OCI-LY3 (cell line): Measurements from ENCODE around the gene TCTN3.
"Not testable (repeated sequence)": the region's sequence is repeated elsewhere in the genome, so short reads cannot be mapped to it uniquely, and the experiment has no call there.

Experiments used
- H2AFZ ChIP-seq: fragments of 200-600, 300-600 bp; shearing (Covaris generic); 2 replicates; pipeline ENCODE4 v1.6.0; 2014; ENCODE audit warnings: antibody characterized with exemption, low read depth, low read length
- H3K27ac ChIP-seq: fragments of 200-600, 300-600 bp; sonication (generic); 2 replicates; pipeline ENCODE4 v1.5.1; 2014; ENCODE audit warnings: mild to moderate bottlenecking, low read length, moderate library complexity, mixed read lengths
- H3K27me3 ChIP-seq: fragments of 200-600, 300-600 bp; sonication (generic); 2 replicates; pipeline ENCODE4 v1.6.1; 2014; ENCODE audit warnings: low read depth, low read length, mixed read lengths
- H3K36me3 ChIP-seq: fragments of 200-600, 300-600 bp; sonication (generic); replicated peaks from 2 replicates; pipeline ENCODE3; 2014; ENCODE audit warnings: low read depth, low read length, mixed read lengths
- H3K4me1 ChIP-seq: fragments of 300-600, 200-600 bp; sonication (generic); 2 replicates; pipeline ENCODE4 v1.6.1; 2014; ENCODE audit warnings: low read length, mixed read lengths
- H3K4me2 ChIP-seq: fragments of 200-600, 300-600 bp; sonication (generic); 2 replicates; pipeline ENCODE4 v1.6.1; 2014; ENCODE audit warnings: low read length, mixed read lengths
- H3K4me3 ChIP-seq: fragments of 300-600, 200-600 bp; sonication (generic); 2 replicates; pipeline ENCODE4 v1.5.1; 2014; ENCODE audit warnings: antibody characterized with exemption, mild to moderate bottlenecking, low read length, moderate library complexity
- H3K79me2 ChIP-seq: fragments of 300-600, 200-600 bp; shearing (Covaris generic); 2 replicates; pipeline ENCODE4 v1.6.1; 2014; ENCODE audit warnings: mild to moderate bottlenecking, low read length, mixed read lengths
- H3K9ac ChIP-seq: fragments of 300-600, 200-600 bp; shearing (Covaris generic); 2 replicates; pipeline ENCODE4 v1.6.0; 2014; ENCODE audit warnings: mild to moderate bottlenecking, low read length, moderate library complexity
- H3K9me3 ChIP-seq: fragments of 200-600, 300-600 bp; shearing (Covaris generic); 2 replicates; pipeline ENCODE4 v1.6.1; 2014; ENCODE audit warnings: low read length, mixed read lengths; ENCODE audit not compliant: insufficient read depth
- H4K20me1 ChIP-seq: fragments of 200-600, 300-600 bp; sonication (generic); 2 replicates; pipeline ENCODE4 v1.6.1; 2016; ENCODE audit warnings: low read length, mixed read lengths; ENCODE audit not compliant: insufficient read depth
- EZH2phosphoT487 ChIP-seq: fragments of 200-600 bp; shearing (Covaris generic); IDR thresholded peaks from 2 replicates; pipeline ENCODE4 v1.6.1; 2018; ENCODE audit warnings: antibody characterized with exemption, mixed run types, low read depth
- TF ChIP-seq, protein P1 (sequence below): fragments of 200-600, 300-600 bp; sonication (generic); IDR thresholded peaks from 2 replicates; pipeline ENCODE4 v1.5.1; 2014; ENCODE audit warnings: antibody characterized with exemption, low read length, low read depth

TCTN3 gene

DNA sequence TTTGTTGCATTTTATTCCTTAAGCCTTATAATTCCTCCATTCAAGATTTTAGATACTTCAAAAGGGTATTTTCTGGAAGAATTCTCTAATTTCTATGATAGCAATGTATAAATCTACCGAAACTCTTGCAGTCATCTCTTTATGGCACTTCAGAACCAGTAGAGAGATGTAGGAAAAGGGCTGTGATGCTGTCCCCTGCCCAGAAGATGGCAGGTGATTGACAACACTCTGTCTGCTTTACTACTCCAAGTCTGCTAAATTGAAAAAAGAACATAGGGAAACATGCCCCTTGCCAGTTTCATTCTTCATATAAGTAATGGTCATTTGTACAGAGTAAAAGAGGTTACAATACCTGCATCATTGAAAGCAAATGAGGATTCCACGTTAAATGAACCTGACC, 5.1 kb downstream of the TCTN3 start:
- TF ChIP-seq, protein P1, sequence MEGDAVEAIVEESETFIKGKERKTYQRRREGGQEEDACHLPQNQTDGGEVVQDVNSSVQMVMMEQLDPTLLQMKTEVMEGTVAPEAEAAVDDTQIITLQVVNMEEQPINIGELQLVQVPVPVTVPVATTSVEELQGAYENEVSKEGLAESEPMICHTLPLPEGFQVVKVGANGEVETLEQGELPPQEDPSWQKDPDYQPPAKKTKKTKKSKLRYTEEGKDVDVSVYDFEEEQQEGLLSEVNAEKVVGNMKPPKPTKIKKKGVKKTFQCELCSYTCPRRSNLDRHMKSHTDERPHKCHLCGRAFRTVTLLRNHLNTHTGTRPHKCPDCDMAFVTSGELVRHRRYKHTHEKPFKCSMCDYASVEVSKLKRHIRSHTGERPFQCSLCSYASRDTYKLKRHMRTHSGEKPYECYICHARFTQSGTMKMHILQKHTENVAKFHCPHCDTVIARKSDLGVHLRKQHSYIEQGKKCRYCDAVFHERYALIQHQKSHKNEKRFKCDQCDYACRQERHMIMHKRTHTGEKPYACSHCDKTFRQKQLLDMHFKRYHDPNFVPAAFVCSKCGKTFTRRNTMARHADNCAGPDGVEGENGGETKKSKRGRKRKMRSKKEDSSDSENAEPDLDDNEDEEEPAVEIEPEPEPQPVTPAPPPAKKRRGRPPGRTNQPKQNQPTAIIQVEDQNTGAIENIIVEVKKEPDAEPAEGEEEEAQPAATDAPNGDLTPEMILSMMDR: peak; percentile 24
- TF ChIP-seq EZH2phosphoT487: no peak
- peaks cover 10% of the 10 kb centered on the region for H3K4me1 ChIP-seq
- H3K4me2 ChIP-seq: no peak overlapping the region
- no peaks in the 10 kb centered on the region for H3K9me3 ChIP-seq
- H3K4me3 ChIP-seq: no peak overlapping the region
- no peaks in the 10 kb centered on the region for H4K20me1 ChIP-seq
- peaks cover 25% of the 10 kb centered on the region for H3K36me3 ChIP-seq
- H3K27me3 ChIP-seq: no peaks in the 10 kb centered on the region
- H2AFZ ChIP-seq: no peak overlapping the region
- H3K79me2 ChIP-seq: peaks cover 29% of the 10 kb centered on the region
- no peak overlapping the region for H3K27ac ChIP-seq
- no peak overlapping the region for H3K9ac ChIP-seq

DNA sequence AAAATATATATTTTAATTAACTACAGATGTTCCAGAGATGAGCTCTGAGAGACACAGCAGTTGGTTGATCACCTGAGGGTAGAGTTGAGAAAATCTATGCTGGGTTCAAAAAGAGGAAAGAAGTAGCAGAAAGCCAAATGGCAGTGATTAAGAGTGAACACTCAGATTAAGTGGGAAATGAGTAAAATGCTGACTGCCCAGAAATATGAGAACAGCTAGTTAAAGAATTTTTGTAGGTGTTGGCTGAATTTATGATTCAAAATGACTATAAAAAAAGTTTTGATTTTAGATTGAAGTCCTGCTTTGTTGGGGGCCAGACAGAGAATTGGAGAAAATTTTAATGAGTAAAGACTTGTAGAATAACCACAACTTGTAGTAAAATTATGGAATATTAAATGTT, 9.8 kb downstream of the TCTN3 start:
- Histone ChIP-seq H3K27ac (no peak overlapping the region), H3K9ac (no peak overlapping the region), H3K4me3 (no peak overlapping the region), H3K4me2 (no peak overlapping the region), H3K27me3 (no peaks in the 10 kb centered on the region), H2AFZ (no peak overlapping the region), H3K4me1 (no peaks in the 10 kb centered on the region), H4K20me1 (no peaks in the 10 kb centered on the region), H3K36me3 (peaks cover 34% of the 10 kb centered on the region), H3K9me3 (no peaks in the 10 kb centered on the region), H3K79me2 (no peaks in the 10 kb centered on the region)
- TF ChIP-seq, protein P1: no peak
- TF ChIP-seq EZH2phosphoT487: no peak

DNA sequence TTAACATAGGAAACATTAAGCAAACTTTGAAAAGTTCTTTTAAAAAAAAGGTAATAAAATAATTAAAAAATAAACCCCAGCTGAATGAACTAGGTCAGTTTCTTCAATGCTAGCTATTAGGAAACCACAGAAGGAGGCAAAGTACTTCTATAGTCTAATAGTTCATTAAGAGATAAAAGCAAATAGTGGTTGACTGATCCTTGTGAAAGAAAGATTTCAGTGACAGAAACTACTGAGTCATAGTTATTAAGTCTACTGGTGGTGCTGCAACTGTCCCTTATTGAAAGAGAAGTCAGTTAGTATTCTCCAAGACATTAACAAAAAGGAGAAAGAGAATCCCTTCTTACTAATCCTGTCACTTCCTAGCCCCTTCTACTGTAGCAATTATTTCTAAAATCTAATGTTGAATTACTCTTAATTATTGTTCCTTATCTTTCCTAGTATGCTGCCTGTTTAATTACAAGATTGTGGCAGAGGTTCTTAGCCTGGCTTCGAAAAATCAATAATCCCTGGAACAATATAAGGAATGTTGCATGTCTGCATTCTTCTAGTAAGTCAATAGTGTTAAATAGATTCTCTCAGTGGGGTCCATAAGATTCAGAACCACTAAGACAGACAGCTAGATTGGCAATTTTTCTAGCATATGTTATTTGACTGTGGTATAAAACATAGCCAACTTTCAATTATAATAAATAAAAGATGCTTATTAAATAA, 18.2 kb downstream of the TCTN3 start:
- H3K79me2 ChIP-seq: no peaks in the 10 kb centered on the region
- H3K9ac ChIP-seq: no peak overlapping the region
- H4K20me1 ChIP-seq: no peaks in the 10 kb centered on the region
- H3K27ac ChIP-seq: no peak overlapping the region
- H3K9me3 ChIP-seq: no peaks in the 10 kb centered on the region
- H3K4me2 ChIP-seq: no peak overlapping the region
- H3K36me3 ChIP-seq: peaks cover 10% of the 10 kb centered on the region
- no peak overlapping the region for H3K4me3 ChIP-seq
- H3K27me3 ChIP-seq: no peaks in the 10 kb centered on the region
- H3K4me1 ChIP-seq: no peaks in the 10 kb centered on the region
- H2AFZ ChIP-seq: no peak overlapping the region
- TF ChIP-seq EZH2phosphoT487: no peak
- TF ChIP-seq, protein P1: no peak

- no peak overlapping the region for H3K9ac ChIP-seq
- H3K27ac ChIP-seq: no peak overlapping the region
- H2AFZ ChIP-seq: no peak overlapping the region
- no peaks in the 10 kb centered on the region for H3K4me1 ChIP-seq
- H3K36me3 ChIP-seq: peaks cover 3% of the 10 kb centered on the region
- H3K27me3 ChIP-seq: no peaks in the 10 kb centered on the region
- no peaks in the 10 kb centered on the region for H4K20me1 ChIP-seq
- no peaks in the 10 kb centered on the region for H3K79me2 ChIP-seq
- H3K9me3 ChIP-seq: no peaks in the 10 kb centered on the region
- H3K4me3 ChIP-seq: no peak overlapping the region
- H3K4me2 ChIP-seq: no peak overlapping the region
- TF ChIP-seq, protein P1: no peak
- no peak for TF ChIP-seq EZH2phosphoT487
Observed at GRCh38 chr10:95674643-95675042, 19.1 kb downstream of the TCTN3 start.

GRCh38 chr10:95672641-95673040, 21.1 kb downstream of the TCTN3 start:
- H3K36me3 ChIP-seq, H4K20me1 ChIP-seq, H3K27ac ChIP-seq, H3K4me2 ChIP-seq, H3K79me2 ChIP-seq, H2AFZ ChIP-seq, H3K9me3 ChIP-seq, H3K4me1 ChIP-seq, H3K27me3 ChIP-seq, H3K4me3 ChIP-seq, H3K9ac ChIP-seq: not testable (repeated sequence)
